ENCODE measurements around the gene MMADHC.

GRCh38 chr2:149586063-149586462 is 1.5 kb downstream of the MMADHC start:
- TF ChIP-seq POLR2A (IDR thresholded peaks at IDR 0.05), result no peak
- TF ChIP-seq CTCF (IDR thresholded peaks at IDR 0.05), result no peak

Measured in prostate gland (tissue), 2 donors.